ENCODE results near the gene CNMD. TPM values are rescaled to one million over a fixed set of nuclear protein-coding genes. Genes with fewer than 3 reads are reported as not detected.
"Not testable (repeated sequence)": the region's sequence is repeated elsewhere in the genome, so short reads cannot be mapped to it uniquely, and the experiment has no call there.

Gene CNMD
- total RNA-seq, 2 experiments from 2014 or later: not detected

GRCh38 chr13:52713894-52714293 is 25.7 kb downstream of the CNMD start:
- H3K4me3 ChIP-seq (ENCODE audit: low read depth, low read length, poor library complexity, severe bottlenecking): no peak overlapping the region
- no peak overlapping the region for H3K27ac ChIP-seq (ENCODE audit: low read depth, low read length, poor library complexity, severe bottlenecking)
- no peak overlapping the region for H3K4me2 ChIP-seq (ENCODE audit: low read length)
- ChIA-PET POLR2A (no interaction called here), CTCF (ENCODE audit: unreplicated experiment) (no interaction called here)
- BruUV-seq (replicated peaks): no TSS peak
- H2AFZ ChIP-seq (ENCODE audit: low read length): no peak overlapping the region
- TF ChIP-seq EZH2phosphoT487 (IDR thresholded peaks at IDR 0.05; ENCODE audit: borderline replicate concordance, low read depth, low read length) (no peak), CTCF (conservative IDR thresholded peaks at IDR 0.05; ENCODE audit: low read length) (no peak)
- H3K79me2 ChIP-seq (ENCODE audit: insufficient read depth, low read depth, low read length): no peaks in the 10 kb centered on the region
- no peaks in the 10 kb centered on the region for H3K9me3 ChIP-seq (ENCODE audit: low read length)
- H3K36me3 ChIP-seq (ENCODE audit: insufficient read depth, low read length): no peaks in the 10 kb centered on the region
- no peaks in the 10 kb centered on the region for H3K9me2 ChIP-seq (ENCODE audit: insufficient read depth, low read length)
- no peaks in the 10 kb centered on the region for H4K20me1 ChIP-seq (ENCODE audit: insufficient read depth, low read length)
- H3K4me1 ChIP-seq (ENCODE audit: insufficient read depth, low read length, poor library complexity, severe bottlenecking): no peaks in the 10 kb centered on the region
- DNase-seq (ENCODE audit: low spot score): no peak
- intact Hi-C loops (cut with micrococcal nuclease; ENCODE audit: unreplicated experiment): no loop called here

- no peak for TF ChIP-seq EZH2phosphoT487 (IDR thresholded peaks at IDR 0.05; ENCODE audit: borderline replicate concordance, low read depth, low read length)
- no peak for TF ChIP-seq CTCF (conservative IDR thresholded peaks at IDR 0.05; ENCODE audit: low read length)
- POLR2A ChIA-PET: interaction anchor here (0.9 to 1.6 kb wide), 3 partner anchors 10 to 90 kb away, joined by 3 to 8 read pairs (median 5); no protein-coding TSS in a partner anchor
- Histone ChIP-seq H3K79me2 (ENCODE audit: insufficient read depth, low read depth, low read length) (no peaks in the 10 kb centered on the region), H2AFZ (ENCODE audit: low read length) (no peak overlapping the region), H3K4me2 (ENCODE audit: low read length) (no peak overlapping the region), H3K27ac (ENCODE audit: low read depth, low read length, poor library complexity, severe bottlenecking) (no peak overlapping the region), H4K20me1 (ENCODE audit: insufficient read depth, low read length) (no peaks in the 10 kb centered on the region), H3K9me3 (ENCODE audit: low read length) (no peaks in the 10 kb centered on the region), H3K4me3 (ENCODE audit: low read depth, low read length, poor library complexity, severe bottlenecking) (no peak overlapping the region), H3K36me3 (ENCODE audit: insufficient read depth, low read length) (no peaks in the 10 kb centered on the region), H3K9me2 (ENCODE audit: insufficient read depth, low read length) (no peaks in the 10 kb centered on the region), H3K4me1 (ENCODE audit: insufficient read depth, low read length, poor library complexity, severe bottlenecking) (no peaks in the 10 kb centered on the region)
- CTCF ChIA-PET (ENCODE audit: unreplicated experiment): no interaction called here
- intact Hi-C loops (cut with micrococcal nuclease; ENCODE audit: unreplicated experiment): no loop called here
- DNase-seq (ENCODE audit: low spot score): no peak
- BruUV-seq (replicated peaks): no TSS peak
These were observed 27.2 kb downstream of the CNMD start for GRCh38 chr13:52712385-52712784.

GRCh38 chr13:52711286-52711685 is 28.3 kb downstream of the CNMD start:
- Histone ChIP-seq H3K79me2 (ENCODE audit: insufficient read depth, low read depth, low read length) (no peaks in the 10 kb centered on the region), H2AFZ (ENCODE audit: low read length) (no peak overlapping the region), H3K4me3 (ENCODE audit: low read depth, low read length, poor library complexity, severe bottlenecking) (no peak overlapping the region), H3K9me2 (ENCODE audit: insufficient read depth, low read length) (no peaks in the 10 kb centered on the region), H3K27ac (ENCODE audit: low read depth, low read length, poor library complexity, severe bottlenecking) (no peak overlapping the region), H3K9me3 (ENCODE audit: low read length) (no peaks in the 10 kb centered on the region), H3K36me3 (ENCODE audit: insufficient read depth, low read length) (no peaks in the 10 kb centered on the region), H3K4me2 (ENCODE audit: low read length) (no peak overlapping the region), H3K4me1 (ENCODE audit: insufficient read depth, low read length, poor library complexity, severe bottlenecking) (no peaks in the 10 kb centered on the region), H4K20me1 (ENCODE audit: insufficient read depth, low read length) (no peaks in the 10 kb centered on the region)
- DNase-seq (ENCODE audit: low spot score): no peak
- intact Hi-C loops (cut with micrococcal nuclease; ENCODE audit: unreplicated experiment): no loop called here
- POLR2A ChIA-PET: no interaction called here
- CTCF ChIA-PET (ENCODE audit: unreplicated experiment): no interaction called here
- no TSS peak for BruUV-seq (replicated peaks)
- TF ChIP-seq CTCF (conservative IDR thresholded peaks at IDR 0.05; ENCODE audit: low read length): no peak
- TF ChIP-seq EZH2phosphoT487 (IDR thresholded peaks at IDR 0.05; ENCODE audit: borderline replicate concordance, low read depth, low read length): no peak

- BruUV-seq (replicated peaks); H4K20me1 ChIP-seq (ENCODE audit: insufficient read depth, low read length); H3K4me1 ChIP-seq (ENCODE audit: insufficient read depth, low read length, poor library complexity, severe bottlenecking); H3K27ac ChIP-seq (ENCODE audit: low read depth, low read length, poor library complexity, severe bottlenecking); H3K9me3 ChIP-seq (ENCODE audit: low read length); H3K9me2 ChIP-seq (ENCODE audit: insufficient read depth, low read length); intact Hi-C loops (cut with micrococcal nuclease; ENCODE audit: unreplicated experiment); H2AFZ ChIP-seq (ENCODE audit: low read length); CTCF ChIA-PET (ENCODE audit: unreplicated experiment); H3K4me2 ChIP-seq (ENCODE audit: low read length); H3K79me2 ChIP-seq (ENCODE audit: insufficient read depth, low read depth, low read length); DNase-seq (ENCODE audit: low spot score); H3K36me3 ChIP-seq (ENCODE audit: insufficient read depth, low read length); H3K4me3 ChIP-seq (ENCODE audit: low read depth, low read length, poor library complexity, severe bottlenecking): not testable (repeated sequence)
- POLR2A ChIA-PET: interaction anchor here (1.3 kb wide), 1 partner anchor 19 kb away, joined by 3 read pairs; no protein-coding TSS in a partner anchor
These were observed 31.4 kb downstream of the CNMD start for GRCh38 chr13:52708266-52708665.
